22Rv1 (cell line): ENCODE results near the gene ENTR1.

Source experiments
- ZFX ChIP-seq: fragments of 450-650 bp; IDR thresholded peaks from 2 replicates; pipeline ENCODE4 v1.6.1; 2017; ENCODE audit warnings: antibody characterized with exemption, borderline replicate concordance
- TF ChIP-seq, protein P1 (sequence below): fragments of 450-650 bp; IDR thresholded peaks from 2 replicates; pipeline ENCODE4 v1.5.1; 2017; ENCODE audit warnings: mild to moderate bottlenecking

DNA sequence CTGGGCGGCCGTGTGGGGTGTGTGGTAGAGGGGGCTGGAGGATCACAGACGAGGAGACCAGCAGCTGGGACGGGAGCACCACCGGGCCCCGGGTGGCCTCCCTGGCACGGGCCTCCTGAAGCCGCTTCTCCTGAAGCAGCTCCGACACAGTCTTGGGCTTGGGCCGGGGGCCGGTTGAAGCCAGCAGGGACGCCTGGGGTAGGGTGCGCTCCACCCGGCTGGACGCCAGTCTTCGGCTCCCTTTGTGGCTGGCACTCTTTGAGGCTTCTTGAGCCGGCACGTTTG is 31.5 kb downstream of the ENTR1 start:
- TF ChIP-seq, protein P1, sequence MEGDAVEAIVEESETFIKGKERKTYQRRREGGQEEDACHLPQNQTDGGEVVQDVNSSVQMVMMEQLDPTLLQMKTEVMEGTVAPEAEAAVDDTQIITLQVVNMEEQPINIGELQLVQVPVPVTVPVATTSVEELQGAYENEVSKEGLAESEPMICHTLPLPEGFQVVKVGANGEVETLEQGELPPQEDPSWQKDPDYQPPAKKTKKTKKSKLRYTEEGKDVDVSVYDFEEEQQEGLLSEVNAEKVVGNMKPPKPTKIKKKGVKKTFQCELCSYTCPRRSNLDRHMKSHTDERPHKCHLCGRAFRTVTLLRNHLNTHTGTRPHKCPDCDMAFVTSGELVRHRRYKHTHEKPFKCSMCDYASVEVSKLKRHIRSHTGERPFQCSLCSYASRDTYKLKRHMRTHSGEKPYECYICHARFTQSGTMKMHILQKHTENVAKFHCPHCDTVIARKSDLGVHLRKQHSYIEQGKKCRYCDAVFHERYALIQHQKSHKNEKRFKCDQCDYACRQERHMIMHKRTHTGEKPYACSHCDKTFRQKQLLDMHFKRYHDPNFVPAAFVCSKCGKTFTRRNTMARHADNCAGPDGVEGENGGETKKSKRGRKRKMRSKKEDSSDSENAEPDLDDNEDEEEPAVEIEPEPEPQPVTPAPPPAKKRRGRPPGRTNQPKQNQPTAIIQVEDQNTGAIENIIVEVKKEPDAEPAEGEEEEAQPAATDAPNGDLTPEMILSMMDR, result no peak
- TF ChIP-seq ZFX, result no peak
